ENCODE data around the gene UBL4A. TPM values are rescaled to one million over a fixed set of nuclear protein-coding genes. Genes with fewer than 3 reads are reported as not detected.

Gene UBL4A
- total and polyA plus RNA-seq, 7 donors, result 38.3 to 118 (median 64.4) TPM

DNA sequence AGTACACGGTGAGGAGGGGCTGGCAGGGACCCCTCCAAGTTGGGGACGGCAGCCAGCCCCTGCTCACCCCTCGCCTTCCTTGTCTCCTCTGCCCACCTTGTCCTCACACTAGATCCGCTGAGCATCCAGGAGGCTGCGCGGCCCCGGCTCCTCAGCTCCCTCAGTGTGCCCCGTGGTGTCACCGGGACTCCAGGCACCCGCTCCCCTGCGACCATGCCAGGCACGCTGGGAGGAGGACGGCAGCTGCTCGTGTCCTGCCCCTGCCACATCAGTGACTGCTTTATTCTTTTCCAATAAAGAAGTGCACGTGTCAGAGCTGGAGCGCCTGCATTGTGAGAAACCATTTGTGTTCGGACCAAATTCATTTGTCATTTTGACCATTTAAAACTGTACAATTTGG is 36.1 kb downstream of the UBL4A start:
- Histone ChIP-seq H3K27ac (no peak overlapping the region), H3K4me3 (no peak overlapping the region), H3K9me3 (no peaks in the 10 kb centered on the region), H3K27me3 (ENCODE audit: insufficient read depth in 3 of 3, low read length in 2 of 3) (no peaks in the 10 kb centered on the region), H3K4me1 (peaks cover 3% of the 10 kb centered on the region), H3K36me3 (ENCODE audit: insufficient read depth in 1 of 2, low read depth in 1 of 2) (peaks cover 2 to 66% of the 10 kb centered on the region in 2 donors)
- WGBS, 3 donors, result 76 to 85% (median 82%) methylated on average over 15 to 17 of the region's 17 CpGs
- TF ChIP-seq, protein P1, sequence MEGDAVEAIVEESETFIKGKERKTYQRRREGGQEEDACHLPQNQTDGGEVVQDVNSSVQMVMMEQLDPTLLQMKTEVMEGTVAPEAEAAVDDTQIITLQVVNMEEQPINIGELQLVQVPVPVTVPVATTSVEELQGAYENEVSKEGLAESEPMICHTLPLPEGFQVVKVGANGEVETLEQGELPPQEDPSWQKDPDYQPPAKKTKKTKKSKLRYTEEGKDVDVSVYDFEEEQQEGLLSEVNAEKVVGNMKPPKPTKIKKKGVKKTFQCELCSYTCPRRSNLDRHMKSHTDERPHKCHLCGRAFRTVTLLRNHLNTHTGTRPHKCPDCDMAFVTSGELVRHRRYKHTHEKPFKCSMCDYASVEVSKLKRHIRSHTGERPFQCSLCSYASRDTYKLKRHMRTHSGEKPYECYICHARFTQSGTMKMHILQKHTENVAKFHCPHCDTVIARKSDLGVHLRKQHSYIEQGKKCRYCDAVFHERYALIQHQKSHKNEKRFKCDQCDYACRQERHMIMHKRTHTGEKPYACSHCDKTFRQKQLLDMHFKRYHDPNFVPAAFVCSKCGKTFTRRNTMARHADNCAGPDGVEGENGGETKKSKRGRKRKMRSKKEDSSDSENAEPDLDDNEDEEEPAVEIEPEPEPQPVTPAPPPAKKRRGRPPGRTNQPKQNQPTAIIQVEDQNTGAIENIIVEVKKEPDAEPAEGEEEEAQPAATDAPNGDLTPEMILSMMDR (IDR thresholded peaks at IDR 0.05), result no peak
- DNase-seq (no peak), ATAC-seq (no peak)
- intact Hi-C loops (cut with DNase I), result no loop called here

DNA sequence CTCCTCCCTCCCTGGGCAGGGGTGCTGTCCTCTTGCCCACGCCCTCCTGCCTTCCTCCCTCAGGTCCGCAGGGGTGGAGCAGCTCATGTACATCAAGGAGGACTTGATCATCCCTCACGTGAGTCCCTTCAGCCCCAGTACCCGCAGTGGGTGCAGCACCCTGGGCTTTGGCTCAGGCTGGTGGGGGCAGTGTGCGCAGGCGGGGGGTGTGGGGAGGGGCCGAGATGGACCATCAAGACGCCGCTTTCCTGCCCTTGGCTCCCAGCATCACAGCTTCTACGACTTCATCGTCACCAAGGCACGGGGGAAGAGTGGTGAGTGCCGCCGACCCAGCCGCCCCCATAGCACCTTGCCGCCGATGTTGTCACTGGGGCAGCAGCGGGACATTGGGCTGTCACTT is 36.8 kb downstream of the UBL4A start:
- Histone ChIP-seq H3K27ac (no peak overlapping the region), H3K36me3 (ENCODE audit: insufficient read depth in 1 of 2, low read depth in 1 of 2) (peaks cover 2 to 66% of the 10 kb centered on the region in 2 donors), H3K9me3 (no peaks in the 10 kb centered on the region), H3K4me1 (peaks cover 10% of the 10 kb centered on the region), H3K4me3 (no peak overlapping the region), H3K27me3 (ENCODE audit: insufficient read depth in 3 of 3, low read length in 2 of 3) (no peaks in the 10 kb centered on the region)
- ATAC-seq, result no peak
- TF ChIP-seq, protein P1 (IDR thresholded peaks at IDR 0.05), result no peak
- intact Hi-C loops (cut with DNase I), result no loop called here
- WGBS, 3 donors, result 91 to 94% (median 91%) methylated on average over 14 to 18 of the region's 18 CpGs
- DNase-seq, result no peak

DNA sequence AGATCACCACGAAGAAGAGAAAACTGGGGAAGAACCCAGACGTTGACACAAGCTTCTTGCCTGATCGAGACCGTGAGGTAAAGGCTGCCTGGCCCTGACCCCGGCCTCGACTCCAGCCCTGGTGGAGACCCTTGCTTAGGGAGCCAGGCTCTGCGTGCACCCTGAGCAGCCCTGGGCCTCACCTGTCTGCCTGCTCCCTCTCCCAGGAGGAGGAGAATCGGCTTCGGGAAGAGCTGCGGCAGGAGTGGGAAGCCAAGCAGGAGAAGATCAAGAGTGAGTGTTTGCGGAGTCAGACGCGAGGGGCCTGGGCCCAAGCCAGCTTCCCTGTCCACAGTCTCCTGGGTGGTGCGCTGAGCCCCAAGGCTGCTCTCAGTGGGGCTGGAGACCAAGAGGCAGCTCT is 37.9 kb downstream of the UBL4A start:
- H3K27me3 ChIP-seq (ENCODE audit: insufficient read depth in 3 of 3, low read length in 2 of 3), result no peaks in the 10 kb centered on the region
- no peak overlapping the region for H3K27ac ChIP-seq
- H3K9me3 ChIP-seq, result no peaks in the 10 kb centered on the region
- TF ChIP-seq, protein P1 (IDR thresholded peaks at IDR 0.05), result no peak
- intact Hi-C loops (cut with DNase I), result no loop called here
- ATAC-seq, result no peak
- H3K4me1 ChIP-seq, result peaks cover 10% of the 10 kb centered on the region
- no peak overlapping the region for H3K4me3 ChIP-seq
- 85 to 90% (median 85%) methylated on average over 10 to 14 of the region's 14 CpGs for WGBS, 3 donors
- H3K36me3 ChIP-seq (ENCODE audit: insufficient read depth in 1 of 2, low read depth in 1 of 2), result peaks cover 2 to 66% of the 10 kb centered on the region in 2 donors
- no peak for DNase-seq

DNA sequence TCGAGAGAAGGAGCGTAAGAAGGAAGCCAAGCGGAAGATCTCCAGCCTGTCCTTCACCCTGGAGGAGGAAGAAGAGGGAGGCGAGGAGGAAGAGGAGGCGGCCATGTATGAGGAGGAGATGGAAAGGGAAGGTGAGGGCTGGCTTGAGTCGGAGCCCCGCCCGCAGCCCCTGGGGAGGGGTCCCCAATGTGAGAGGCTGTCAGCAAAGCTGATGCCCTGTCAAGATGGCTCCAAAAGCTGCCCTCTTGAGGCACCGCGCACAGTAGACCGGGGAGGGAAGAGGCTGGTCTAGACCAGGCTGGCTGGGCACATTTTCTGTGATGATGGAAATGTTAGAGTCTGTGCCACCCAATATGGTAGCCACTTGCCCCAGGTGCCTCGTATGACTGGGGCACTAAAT is 40.0 kb downstream of the UBL4A start:
- no peaks in the 10 kb centered on the region for H3K9me3 ChIP-seq
- intact Hi-C loops (cut with DNase I), result no loop called here
- TF ChIP-seq, protein P1 (IDR thresholded peaks at IDR 0.05), result no peak
- DNase-seq (no peak), ATAC-seq (no peak)
- H3K4me1 ChIP-seq, result peaks cover 10% of the 10 kb centered on the region
- no peak overlapping the region for H3K27ac ChIP-seq
- WGBS, 3 donors, result 87 to 92% (median 89%) methylated on average over 9 to 12 of the region's 12 CpGs
- no peak overlapping the region for H3K4me3 ChIP-seq
- peaks cover 2 to 68% of the 10 kb centered on the region in 2 donors for H3K36me3 ChIP-seq (ENCODE audit: insufficient read depth in 1 of 2, low read depth in 1 of 2)
- no peaks in the 10 kb centered on the region for H3K27me3 ChIP-seq (ENCODE audit: insufficient read depth in 3 of 3, low read length in 2 of 3)

DNA sequence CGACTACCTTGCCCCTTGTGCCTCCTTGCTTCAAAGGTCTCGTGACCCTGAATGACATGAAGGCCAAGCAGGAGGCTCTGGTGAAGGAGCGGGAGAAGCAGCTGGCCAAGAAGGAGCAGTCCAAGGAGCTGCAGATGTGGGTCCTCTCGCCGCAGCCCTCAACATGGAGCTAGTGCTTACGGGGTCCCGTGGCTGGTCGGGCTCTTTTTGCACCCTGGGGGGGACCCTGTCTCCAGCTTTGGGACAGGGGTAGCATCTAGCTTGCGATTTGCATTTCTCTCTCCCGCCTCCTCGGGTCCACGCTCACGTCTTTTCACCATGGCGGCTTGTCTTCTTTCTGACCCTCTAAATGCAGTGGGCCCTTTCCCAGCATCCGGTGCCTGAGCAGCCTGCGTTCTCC is 40.6 kb downstream of the UBL4A start:
- DNase-seq, result no peak
- no peak for ATAC-seq
- TF ChIP-seq, protein P1 (IDR thresholded peaks at IDR 0.05), result no peak
- Histone ChIP-seq H3K36me3 (ENCODE audit: insufficient read depth in 1 of 2, low read depth in 1 of 2) (peaks cover 3 to 68% of the 10 kb centered on the region in 2 donors), H3K4me3 (no peak overlapping the region), H3K27ac (no peak overlapping the region), H3K9me3 (no peaks in the 10 kb centered on the region), H3K27me3 (ENCODE audit: insufficient read depth in 3 of 3, low read length in 2 of 3) (no peaks in the 10 kb centered on the region), H3K4me1 (peaks cover 10% of the 10 kb centered on the region)
- intact Hi-C loops (cut with DNase I), result no loop called here
- 89 to 94% (median 93%) methylated on average over 9 to 16 of the region's 16 CpGs for WGBS, 3 donors

Data from psoas muscle (tissue), 8 donors.